CD4-positive, alpha-beta memory T cell (primary cell): Measurements from ENCODE around the gene RNF126. TPM values are rescaled to one million over a fixed set of nuclear protein-coding genes. Genes with fewer than 3 reads are reported as not detected.

Experiments used
- CTCF ChIA-PET: fragments of 350-600 bp; sonication (Branson Sonifier 250); formaldehyde crosslinking; loops from one replicate; lab custom pipeline; 2021; ENCODE audit warnings: inconsistent platforms; ENCODE audit not compliant: partially characterized antibody; lab: Charles Lee
- POLR2A ChIA-PET: fragments of 350-600 bp; sonication (Branson Sonifier 250); formaldehyde crosslinking; loops from one replicate; lab custom pipeline; 2021; ENCODE audit not compliant: partially characterized antibody; lab: Charles Lee
- DNase-seq, 5 donors: peaks; one replicate each; pipeline versions ENCODE4 v3.0.0 to v3.0.0-alpha.2; 2020 to 2022; ENCODE audit warnings: mixed read lengths in 1 of 5
- H3K27ac ChIP-seq: one replicate; pipeline ENCODE4 v1.7.0; 2013; ENCODE audit warnings: low read depth, low read length
- H3K27me3 ChIP-seq: 2 replicates; pipeline ENCODE4 v1.7.0; 2013; ENCODE audit warnings: mild to moderate bottlenecking, low read length, moderate library complexity; ENCODE audit not compliant: insufficient read depth
- H3K36me3 ChIP-seq: 2 replicates; pipeline ENCODE4 v1.7.0; 2013; ENCODE audit warnings: mild to moderate bottlenecking, low read length, moderate library complexity; ENCODE audit not compliant: insufficient read depth
- H3K4me1 ChIP-seq: 2 replicates; pipeline ENCODE4 v1.7.0; 2013; ENCODE audit warnings: mild to moderate bottlenecking, low read length, moderate library complexity; ENCODE audit not compliant: insufficient read depth
- H3K4me3 ChIP-seq, 2 donors: one replicate each; pipeline ENCODE4 v1.7.0; 2013; ENCODE audit warnings: low read length in 2 of 2, mild to moderate bottlenecking in 1 of 2
- H3K9me3 ChIP-seq, 2 donors: one replicate each; pipeline ENCODE4 v1.7.0; 2013; ENCODE audit warnings: low read length in 2 of 2, control low read depth in 1 of 2; ENCODE audit not compliant: control insufficient read depth in 1 of 2
- H3K27ac Mint-ChIP-seq, 7 donors: one replicate each; pipeline ENCODE4 v1.8.0; 2020 to 2021; ENCODE audit warnings: mixed read lengths in 7 of 7, mild to moderate bottlenecking in 6 of 7, inconsistent platforms in 3 of 7, moderate library complexity in 3 of 7
- H3K27me3 Mint-ChIP-seq, 2 donors: one replicate each; pipeline ENCODE4 v1.8.0; 2020 to 2021; ENCODE audit warnings: mixed read lengths in 2 of 2
- H3K36me3 Mint-ChIP-seq, 2 donors: one replicate each; pipeline ENCODE4 v1.8.0; 2020 to 2021; ENCODE audit warnings: mixed read lengths in 2 of 2, inconsistent platforms in 1 of 2, mild to moderate bottlenecking in 1 of 2
- H3K4me1 Mint-ChIP-seq, 4 donors: one replicate each; pipeline ENCODE4 v1.8.0; 2020 to 2021; ENCODE audit warnings: mixed read lengths in 4 of 4, mild to moderate bottlenecking in 1 of 4
- H3K4me3 Mint-ChIP-seq, 8 donors: one replicate each; pipeline ENCODE4 v1.8.0; 2020 to 2021; ENCODE audit warnings: mixed read lengths in 8 of 8, mild to moderate bottlenecking in 7 of 8, moderate library complexity in 6 of 8, inconsistent platforms in 3 of 8
- H3K9me3 Mint-ChIP-seq, 8 donors: one replicate each; pipeline ENCODE4 v1.8.0; 2020 to 2021; ENCODE audit warnings: mixed read lengths in 8 of 8, mild to moderate bottlenecking in 5 of 8, inconsistent platforms in 3 of 8, moderate library complexity in 1 of 8
- intact Hi-C: fragments of 100-400 bp; cut with micrococcal nuclease; formaldehyde crosslinking; loops from one replicate; pipeline ENCODE4 v1.15.1; 2023
- polyA plus RNA-seq, 2 donors: library from polyadenylated mRNA; unstranded; fragments of 300-500 nt; fragmentation: Illumina TruSeq; gene quantifications; one replicate each; pipeline ENCODE4 v1.2.3, GENCODE V29; 2021
- total RNA-seq, 2 experiments: library from RNA; stranded (reverse); gene quantifications; one replicate each; pipeline ENCODE4 v1.2.3, GENCODE V29; 2021

Gene RNF126
- total and polyA plus RNA-seq, 4 experiments from 2014 or later: 82.3 to 112 (median 100) TPM

DNA sequence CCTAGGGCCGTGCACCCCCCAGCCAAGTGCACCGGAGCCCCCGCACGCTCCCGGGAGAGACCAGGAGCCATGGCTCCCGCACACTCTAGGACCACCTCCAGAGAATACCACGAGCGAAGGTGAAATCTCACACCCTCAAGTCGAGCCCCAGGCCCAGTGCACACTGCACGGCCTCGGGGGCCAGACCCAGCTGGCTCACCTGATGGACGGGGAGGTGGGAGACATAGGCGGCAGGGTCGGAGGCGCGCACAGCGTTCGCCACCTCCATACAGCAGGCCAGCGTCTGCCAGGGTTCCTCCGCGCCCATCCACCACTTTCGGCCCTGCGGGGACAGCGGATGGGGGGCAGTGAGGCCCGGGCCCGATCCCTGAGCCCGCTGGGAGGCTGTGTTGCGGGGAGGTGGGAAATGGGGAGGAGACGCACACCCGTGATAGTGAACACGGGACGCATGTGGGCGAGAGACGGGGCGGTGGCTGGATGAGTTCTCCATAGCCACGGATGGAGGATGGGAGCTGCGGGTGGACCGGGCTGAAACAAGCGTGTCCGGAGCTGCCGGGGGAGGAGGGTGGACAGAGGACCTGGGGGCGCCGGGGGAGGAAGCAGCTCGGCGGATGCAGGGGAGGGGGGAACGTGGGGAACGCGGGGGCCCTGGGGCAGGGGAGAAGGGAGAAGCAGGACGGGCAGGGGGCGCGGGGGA lies 42.7 kb downstream of the RNF126 start:
- Histone ChIP-seq H3K4me3 (no peak overlapping the region), H3K27ac (no peak overlapping the region), H3K9me3 (no peaks in the 10 kb centered on the region), H3K4me1 (no peaks in the 10 kb centered on the region), H3K36me3 (peaks cover 13% of the 10 kb centered on the region), H3K27me3 (no peaks in the 10 kb centered on the region)
- no peak overlapping the region for H3K27ac Mint-ChIP-seq
- no peak overlapping the region for H3K4me3 Mint-ChIP-seq
- CTCF ChIA-PET: no interaction called here
- H3K9me3 Mint-ChIP-seq: peaks cover 0 to 1% (median 0%) of the 10 kb centered on the region in 8 donors
- H3K27me3 Mint-ChIP-seq: peaks cover 0 to 2% of the 10 kb centered on the region in 2 donors
- H3K36me3 Mint-ChIP-seq: peaks cover 18 to 22% of the 10 kb centered on the region in 2 donors
- peaks cover 2 to 5% (median 3%) of the 10 kb centered on the region in 4 donors for H3K4me1 Mint-ChIP-seq
- intact Hi-C loops: no loop called here
- POLR2A ChIA-PET: interaction anchor here (1.1 kb wide), 1 partner anchor 9 kb away, joined by 3 read pairs; no protein-coding TSS in a partner anchor
- no peak for DNase-seq

DNA sequence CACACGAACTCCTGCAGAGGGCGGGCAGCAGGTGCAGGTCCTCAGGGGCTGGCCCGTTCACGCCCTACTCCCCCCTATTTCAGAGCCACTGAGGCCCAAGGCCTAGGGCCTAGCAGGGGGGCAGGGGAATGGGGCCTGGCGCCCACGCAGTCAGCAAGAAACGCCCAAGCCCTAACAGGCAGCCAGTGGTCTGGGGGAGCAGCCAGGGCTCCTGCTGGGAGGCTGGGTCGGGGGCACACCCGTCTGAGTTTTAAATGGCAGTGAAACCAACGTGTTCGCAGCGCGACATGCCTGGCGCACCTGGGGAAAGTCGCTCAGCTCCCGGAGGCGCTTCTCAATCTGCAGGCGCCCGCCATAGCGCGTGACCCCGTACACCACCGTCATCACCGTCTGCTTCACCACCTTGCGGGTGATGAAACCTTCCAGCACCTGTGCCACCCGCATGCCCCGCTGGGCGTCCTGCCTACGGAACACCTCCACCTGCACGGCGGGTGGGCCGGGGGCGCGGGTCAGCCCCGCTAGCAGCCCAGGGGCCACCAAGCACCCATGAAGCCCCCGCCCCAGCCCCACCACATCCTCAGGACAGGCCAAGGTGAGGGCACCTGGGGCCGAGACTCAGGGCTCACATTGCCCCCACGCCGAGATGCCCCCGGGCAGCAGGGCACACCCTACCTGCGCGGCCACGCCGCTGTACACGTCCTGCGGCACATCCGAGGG lies 43.6 kb downstream of the RNF126 start:
- CTCF ChIA-PET: no interaction called here
- Mint-ChIP-seq H3K27ac (no peak overlapping the region), H3K27me3 (peaks cover 0 to 2% of the 10 kb centered on the region in 2 donors), H3K4me1 (peaks cover 2 to 10% (median 7%) of the 10 kb centered on the region in 4 donors), H3K9me3 (peaks cover 0 to 1% (median 0%) of the 10 kb centered on the region in 8 donors), H3K4me3 (no peak overlapping the region), H3K36me3 (peaks cover 18 to 25% of the 10 kb centered on the region in 2 donors)
- Histone ChIP-seq H3K9me3 (no peaks in the 10 kb centered on the region), H3K36me3 (peaks cover 11% of the 10 kb centered on the region), H3K27ac (no peak overlapping the region), H3K27me3 (no peaks in the 10 kb centered on the region), H3K4me3 (no peak overlapping the region), H3K4me1 (no peaks in the 10 kb centered on the region)
- DNase-seq: no peak
- POLR2A ChIA-PET: interaction anchor here (1.1 kb wide), 1 partner anchor 8 kb away, joined by 3 read pairs; no protein-coding TSS in a partner anchor
- intact Hi-C loops: no loop called here

DNA sequence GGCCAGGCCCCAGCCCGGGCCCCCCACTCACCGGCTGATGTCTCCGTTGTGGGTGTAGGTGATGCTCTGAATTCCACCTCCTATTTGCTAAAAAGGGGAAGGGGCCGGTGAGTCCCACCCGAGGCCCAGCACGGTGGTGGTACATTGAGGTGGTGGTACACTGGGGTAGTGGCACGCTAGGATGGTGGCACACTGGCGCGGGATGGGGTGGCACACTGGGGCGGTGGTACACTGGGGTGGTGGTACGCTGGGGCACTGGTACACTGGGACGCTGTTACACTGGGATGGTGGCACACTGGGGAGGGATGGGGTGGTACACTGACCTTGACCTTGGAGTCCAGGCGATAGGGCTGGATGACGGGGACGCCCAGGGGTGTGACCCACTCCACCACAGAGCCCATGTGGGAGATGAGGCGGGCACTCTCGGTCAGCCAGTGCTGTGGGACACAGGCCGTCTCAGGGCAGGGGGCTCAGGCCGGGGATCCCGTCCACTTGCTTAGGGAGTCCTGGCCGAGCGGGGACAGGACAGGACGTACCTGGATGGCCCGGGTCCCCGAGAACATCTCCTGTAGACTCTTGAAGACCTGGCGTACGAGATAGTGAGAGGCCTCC lies 44.2 kb downstream of the RNF126 start:
- H3K36me3 ChIP-seq: peaks cover 8% of the 10 kb centered on the region
- POLR2A ChIA-PET: no interaction called here
- intact Hi-C loops: no loop called here
- H3K27ac Mint-ChIP-seq: no peak overlapping the region
- no peaks in the 10 kb centered on the region for H3K27me3 ChIP-seq
- H3K9me3 ChIP-seq: no peaks in the 10 kb centered on the region
- H3K4me3 Mint-ChIP-seq: no peak overlapping the region
- H3K27ac ChIP-seq: no peak overlapping the region
- CTCF ChIA-PET: no interaction called here
- peaks cover 0 to 2% of the 10 kb centered on the region in 2 donors for H3K27me3 Mint-ChIP-seq
- H3K36me3 Mint-ChIP-seq: peaks cover 13 to 24% of the 10 kb centered on the region in 2 donors
- H3K4me3 ChIP-seq: no peak overlapping the region
- H3K4me1 ChIP-seq: no peaks in the 10 kb centered on the region
- H3K9me3 Mint-ChIP-seq: no peaks in the 10 kb centered on the region
- H3K4me1 Mint-ChIP-seq: peaks cover 2 to 14% (median 10%) of the 10 kb centered on the region in 4 donors
- DNase-seq: no peak

DNA sequence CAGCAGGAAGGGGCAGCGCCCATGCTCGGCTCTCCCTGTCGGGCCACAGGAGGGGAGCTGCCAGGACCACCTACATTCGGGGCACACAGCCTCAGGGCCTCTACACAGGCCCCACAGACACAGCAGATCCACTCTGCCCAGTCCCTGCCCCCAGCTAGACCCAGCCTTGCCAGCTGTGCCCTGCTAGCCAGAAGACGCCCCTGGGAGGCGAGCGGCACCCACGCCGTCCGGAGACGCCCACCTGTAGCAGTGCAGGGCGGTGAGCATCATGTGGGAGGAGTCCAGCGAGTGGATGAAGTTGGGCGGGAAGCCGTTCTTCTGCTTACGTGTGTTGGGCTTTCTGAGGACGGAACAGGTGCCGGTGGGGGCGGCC lies 44.8 kb downstream of the RNF126 start:
- intact Hi-C loops: no loop called here
- H3K9me3 Mint-ChIP-seq: no peaks in the 10 kb centered on the region
- ChIA-PET POLR2A (no interaction called here), CTCF (no interaction called here)
- Histone ChIP-seq H3K9me3 (no peaks in the 10 kb centered on the region), H3K4me1 (no peaks in the 10 kb centered on the region), H3K27me3 (no peaks in the 10 kb centered on the region), H3K4me3 (no peak overlapping the region), H3K36me3 (peaks cover 8% of the 10 kb centered on the region), H3K27ac (no peak overlapping the region)
- peaks cover 11 to 23% of the 10 kb centered on the region in 2 donors for H3K36me3 Mint-ChIP-seq
- DNase-seq: no peak
- H3K4me1 Mint-ChIP-seq: peaks cover 2 to 14% (median 10%) of the 10 kb centered on the region in 4 donors
- no peak overlapping the region for H3K4me3 Mint-ChIP-seq
- H3K27ac Mint-ChIP-seq: no peak overlapping the region
- H3K27me3 Mint-ChIP-seq: peaks cover 0 to 2% of the 10 kb centered on the region in 2 donors

DNA sequence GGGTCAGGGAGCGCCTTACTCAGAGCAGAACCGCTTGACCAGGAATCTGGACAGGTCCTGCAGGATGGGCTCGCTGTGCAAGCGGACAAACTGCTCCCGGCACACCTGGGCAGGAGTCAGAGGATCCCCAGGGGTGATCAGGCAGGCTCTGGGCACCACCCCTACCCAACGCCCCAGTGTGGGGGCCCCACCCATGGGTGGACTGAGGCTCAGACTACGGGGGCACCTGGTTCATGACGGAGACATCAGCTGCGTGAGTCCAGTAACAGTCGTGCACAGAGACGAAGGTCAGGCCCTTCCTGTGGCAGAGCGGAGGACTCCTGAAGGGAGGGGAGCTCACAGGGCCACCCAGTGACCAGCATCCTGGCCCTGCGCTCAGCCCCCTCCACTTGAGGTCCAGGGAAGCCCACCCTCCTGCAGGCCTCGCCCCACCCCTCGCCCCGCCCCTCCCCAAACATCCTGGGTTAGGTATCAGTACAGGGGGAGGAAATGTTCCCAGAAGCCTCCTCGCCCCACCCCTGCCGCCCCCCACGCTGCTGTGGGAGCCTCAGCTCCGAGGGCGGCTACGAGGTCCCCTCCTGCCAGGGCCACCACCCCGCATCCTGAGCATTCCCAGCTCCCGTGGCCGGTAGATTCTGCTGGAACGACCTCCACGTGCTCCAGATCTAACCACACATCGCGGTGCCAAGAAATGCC lies 45.3 kb downstream of the RNF126 start:
- intact Hi-C loops: no loop called here
- Mint-ChIP-seq H3K4me1 (peaks cover 2 to 14% (median 10%) of the 10 kb centered on the region in 4 donors), H3K27ac (no peak overlapping the region), H3K4me3 (no peak overlapping the region), H3K9me3 (no peaks in the 10 kb centered on the region), H3K27me3 (peaks cover 0 to 2% of the 10 kb centered on the region in 2 donors), H3K36me3 (peaks cover 11 to 23% of the 10 kb centered on the region in 2 donors)
- Histone ChIP-seq H3K4me3 (no peak overlapping the region), H3K9me3 (no peaks in the 10 kb centered on the region), H3K27me3 (no peaks in the 10 kb centered on the region), H3K36me3 (peaks cover 8% of the 10 kb centered on the region), H3K27ac (no peak overlapping the region), H3K4me1 (no peaks in the 10 kb centered on the region)
- DNase-seq: no peak
- ChIA-PET POLR2A (interaction anchor here (0.9 kb wide), 1 partner anchor 10 kb away, joined by 3 read pairs; no protein-coding TSS in a partner anchor), CTCF (no interaction called here)

DNA sequence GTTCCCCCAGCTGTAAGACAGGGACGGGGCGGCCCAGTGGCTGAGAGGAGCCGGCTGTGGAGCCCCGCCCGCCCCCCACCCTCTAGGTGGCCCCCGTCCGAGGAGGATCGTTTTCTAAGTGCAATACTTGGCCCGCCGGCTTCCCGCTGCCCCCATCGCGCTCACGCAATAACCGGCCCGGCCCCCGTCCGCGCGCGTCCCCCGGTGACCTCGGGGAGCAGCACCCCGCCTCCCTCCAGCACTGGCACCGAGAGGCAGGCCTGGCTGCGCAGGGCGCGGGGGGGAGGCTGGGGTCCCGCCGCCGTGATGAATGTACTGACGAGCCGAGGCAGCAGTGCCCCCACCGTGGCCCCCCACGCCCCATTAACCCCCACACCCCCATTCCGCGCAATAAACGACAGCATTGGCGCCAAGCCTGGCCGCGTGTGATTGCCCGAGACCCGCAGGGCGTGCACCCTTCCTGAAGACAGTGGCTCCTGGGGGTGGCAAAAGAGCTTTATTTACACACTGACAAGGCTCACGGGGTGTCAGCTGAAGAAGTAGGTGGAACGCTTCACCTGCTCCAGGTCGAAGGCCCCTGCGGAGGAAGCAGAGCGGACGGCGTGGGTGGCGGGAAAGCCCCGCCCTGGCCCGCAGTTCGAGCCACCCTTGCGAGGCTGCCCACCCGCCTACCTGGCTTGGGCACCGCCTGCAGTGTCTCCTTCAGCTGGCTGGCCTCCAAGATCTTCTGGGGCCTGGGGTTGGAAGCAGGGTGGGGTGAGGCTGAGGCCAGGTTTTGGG lies 46.1 kb downstream of the RNF126 start:
- Mint-ChIP-seq H3K27me3 (peaks cover 0 to 2% of the 10 kb centered on the region in 2 donors), H3K4me1 (peaks cover 4 to 18% (median 11%) of the 10 kb centered on the region in 4 donors), H3K27ac (no peak overlapping the region), H3K4me3 (no peak overlapping the region), H3K36me3 (peaks cover 11 to 23% of the 10 kb centered on the region in 2 donors), H3K9me3 (no peaks in the 10 kb centered on the region)
- Histone ChIP-seq H3K27ac (no peak overlapping the region), H3K27me3 (no peaks in the 10 kb centered on the region), H3K4me1 (peaks cover 3% of the 10 kb centered on the region), H3K4me3 (no peak overlapping the region), H3K36me3 (peaks cover 8% of the 10 kb centered on the region), H3K9me3 (no peaks in the 10 kb centered on the region)
- ChIA-PET POLR2A (interaction anchor here (0.9 to 1.6 kb wide), 3 partner anchors 9 to 14 kb away, joined by 3 to 4 read pairs (median 3); no protein-coding TSS in a partner anchor), CTCF (no interaction called here)
- no peak for DNase-seq
- intact Hi-C loops: no loop called here
